SJSA1 (cell line): ENCODE results near the gene PTS. TPM values are rescaled to one million over a fixed set of nuclear protein-coding genes. Genes with fewer than 3 reads are reported as not detected.
A peak's percentile ranks its signal among the peaks of the same experiment; 100 is the strongest.

Experiments used
- DNase-seq, 2 experiments: peaks; one replicate each; pipeline ENCODE4 v3.0.0-alpha.2; 2015 to 2020; ENCODE audit warnings: low spot score in 2 of 2, low read depth in 1 of 2
- H3K27ac ChIP-seq: fragments of 250-450 bp; sonication (Bioruptor Pico); 2 replicates; pipeline ENCODE4 v1.5.1; 2020; ENCODE audit warnings: mild to moderate bottlenecking, moderate library complexity
- H3K27me3 ChIP-seq: fragments of 250-450 bp; sonication (Bioruptor Pico); replicated peaks from 2 replicates; pipeline ENCODE4 v1.5.1; 2020; ENCODE audit warnings: mild to moderate bottlenecking, moderate library complexity
- H3K36me3 ChIP-seq: fragments of 250-450 bp; sonication (Bioruptor Pico); 2 replicates; pipeline ENCODE4 v1.5.1; 2020; ENCODE audit warnings: mild to moderate bottlenecking
- H3K4me1 ChIP-seq: fragments of 250-450 bp; sonication (Bioruptor Pico); replicated peaks from 2 replicates; pipeline ENCODE4 v1.6.1; 2021; ENCODE audit warnings: mild to moderate bottlenecking
- H3K4me3 ChIP-seq: fragments of 250-450 bp; sonication (Bioruptor Pico); 2 replicates; pipeline ENCODE4 v1.5.1; 2020; ENCODE audit warnings: mild to moderate bottlenecking
- H3K9me3 ChIP-seq: fragments of 250-450 bp; sonication (Bioruptor Pico); replicated peaks from 2 replicates; pipeline ENCODE4 v1.5.1; 2020; ENCODE audit warnings: mild to moderate bottlenecking
- total RNA-seq: library from RNA; depleted of rRNA; stranded (reverse); fragments of >200 nt; shearing (Covaris generic); gene quantifications from 2 replicates; pipeline ENCODE4 v1.2.3, GENCODE V29; 2014; rRNA removed

Gene PTS
- total RNA-seq, 1 experiment from 2014 or later = 55.7 TPM

DNA sequence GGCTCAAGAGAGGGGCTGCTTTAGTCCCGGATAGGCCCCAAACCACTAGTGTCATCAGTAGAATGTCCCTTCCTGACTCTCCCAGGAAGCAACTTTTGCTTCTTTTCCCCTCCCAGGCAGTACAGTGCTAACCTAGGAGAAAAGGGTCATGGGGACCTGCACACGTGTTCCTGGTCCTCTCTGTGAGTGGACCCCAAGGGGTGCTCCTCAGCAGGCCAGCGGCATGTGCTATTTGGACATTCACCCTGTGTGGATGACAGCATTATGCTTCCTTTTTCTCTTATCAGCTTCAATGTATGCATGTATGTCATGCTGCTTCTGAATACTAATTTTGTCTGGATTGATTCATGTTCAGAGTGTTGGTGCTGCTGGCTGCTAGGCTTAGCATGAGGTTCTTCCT, 52.6 kb downstream of the PTS start:
- H3K9me3 ChIP-seq = no peaks in the 10 kb centered on the region
- H3K4me1 ChIP-seq = peaks cover 12% of the 10 kb centered on the region
- no peak overlapping the region for H3K4me3 ChIP-seq
- no peak overlapping the region for H3K27ac ChIP-seq
- no peaks in the 10 kb centered on the region for H3K36me3 ChIP-seq
- H3K27me3 ChIP-seq = no peaks in the 10 kb centered on the region
- DNase-seq = no peak

DNA sequence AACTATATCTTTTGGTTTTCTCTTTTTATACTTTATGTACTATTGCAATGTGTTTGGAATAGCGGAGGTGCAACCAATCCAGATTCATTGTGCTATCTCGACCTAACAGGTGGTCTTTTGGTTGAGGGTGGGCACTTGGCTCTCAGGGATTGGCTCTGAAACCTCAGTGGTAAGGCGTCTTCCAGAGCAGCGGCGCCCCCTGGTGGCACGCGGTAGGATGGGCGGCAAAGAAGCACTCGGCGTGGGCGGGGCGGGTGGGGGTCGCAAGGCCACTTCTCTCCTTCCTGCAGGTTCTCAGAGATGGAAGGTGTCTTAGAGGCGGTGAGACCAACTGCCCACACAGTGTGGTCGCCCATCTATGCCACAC, 53.7 kb downstream of the PTS start:
- Histone ChIP-seq H3K4me3 (no peak overlapping the region), H3K9me3 (no peaks in the 10 kb centered on the region), H3K4me1 (peaks cover 12% of the 10 kb centered on the region), H3K36me3 (no peaks in the 10 kb centered on the region), H3K27me3 (no peaks in the 10 kb centered on the region), H3K27ac (no peak overlapping the region)
- DNase-seq = peak in 1 of 2 experiments; percentile 48

- Histone ChIP-seq H3K4me1 (peaks cover 12% of the 10 kb centered on the region), H3K36me3 (no peaks in the 10 kb centered on the region), H3K27me3 (no peaks in the 10 kb centered on the region), H3K4me3 (no peak overlapping the region), H3K27ac (no peak overlapping the region), H3K9me3 (no peaks in the 10 kb centered on the region)
- peak; percentile 53 to 55 for DNase-seq
Observed at GRCh38 chr11:112280268-112281126, 54.3 kb downstream of the PTS start.

DNA sequence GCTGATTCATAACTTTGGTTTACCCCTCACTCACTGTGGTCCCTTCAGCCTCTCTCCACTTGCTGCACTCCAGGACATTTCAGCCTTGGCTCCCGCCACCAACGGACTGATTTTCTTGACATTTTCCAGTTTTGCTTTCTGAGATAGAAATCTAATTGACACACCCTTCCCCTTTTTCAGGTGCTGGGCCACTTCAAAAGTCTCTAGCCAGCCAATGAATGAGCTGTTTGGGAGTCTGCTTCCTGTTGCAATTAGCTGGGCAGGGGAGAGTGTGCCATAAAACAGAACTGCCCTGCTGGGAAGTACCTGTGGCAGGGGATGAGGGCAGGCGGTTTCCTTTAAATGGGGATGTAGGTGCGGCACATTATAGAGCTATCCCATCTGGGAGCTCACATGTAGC, 55.5 kb downstream of the PTS start:
- Histone ChIP-seq H3K9me3 (no peaks in the 10 kb centered on the region), H3K36me3 (no peaks in the 10 kb centered on the region), H3K27ac (no peak overlapping the region), H3K27me3 (no peaks in the 10 kb centered on the region), H3K4me1 (peaks cover 16% of the 10 kb centered on the region), H3K4me3 (no peak overlapping the region)
- no peak for DNase-seq

Other genes with a start within 250 kb of the PTS start
- 18.4 and 26.6 TPM in 2 replicates for gene DLAT, start 201.0 kb upstream of the PTS start, total RNA-seq
- 0.19 and 2.6 TPM in 2 replicates for gene PIH1D2, start 152.4 kb upstream of the PTS start, total RNA-seq
- 13.5 and 24.4 TPM in 2 replicates for gene NKAPD1, start 152.1 kb upstream of the PTS start, total RNA-seq
- gene TIMM8B, start 139.7 kb upstream of the PTS start, total RNA-seq = 36.3 and 40.8 TPM in 2 replicates
- gene SDHD, start 139.6 kb upstream of the PTS start, total RNA-seq = 52.2 and 92.2 TPM in 2 replicates
- gene IL18, start 62.3 kb upstream of the PTS start, total RNA-seq = 1.2 and 2.1 TPM in 2 replicates
- 0.16 TPM in 1 of 2 replicates, not detected in the other for gene TEX12, start 59.1 kb upstream of the PTS start, total RNA-seq
- 0.42 TPM in 1 of 2 replicates, not detected in the other for gene BCO2, start 50.9 kb upstream of the PTS start, total RNA-seq
- not detected in 2 replicates for gene PLET1, start 34.4 kb downstream of the PTS start, total RNA-seq